HG02852 (cell line): ENCODE results near the gene PCDHGA11.
"Not testable (repeated sequence)": the region's sequence is repeated elsewhere in the genome, so short reads cannot be mapped to it uniquely, and the experiment has no call there.

ENCODE experiments used
- ATAC-seq: cut with Tn5 transposase; IDR thresholded peaks from one replicate; pipeline ENCODE4 v1.9.1; 2021; ENCODE audit warnings: mild to moderate bottlenecking, moderate library complexity; ENCODE audit not compliant: unreplicated experiment

Gene PCDHGA11

GRCh38 chr5:141398608-141399007 is 22.2 kb upstream of the PCDHGA11 start:
- no peak for ATAC-seq

GRCh38 chr5:141399555-141400258 is 21.1 kb upstream of the PCDHGA11 start:
- ATAC-seq: no peak

- ATAC-seq: no peak
Measured at GRCh38 chr5:141402553-141403243, 18.2 kb upstream of the PCDHGA11 start, which contains the start of gene PCDHGA9. PCDHGA9 (plus strand) TSS chr5:141402778; CDS start chr5:141402953, 175 bp downstream.

GRCh38 chr5:141403387-141403786 is 17.5 kb upstream of the PCDHGA11 start:
- ATAC-seq: no peak

GRCh38 chr5:141407790-141408505 is 12.9 kb upstream of the PCDHGA11 start, which contains the start of gene PCDHGB6:
PCDHGB6 (plus strand) TSS chr5:141408021; CDS start chr5:141408203, 182 bp downstream.
- peak; percentile 67 for ATAC-seq

- no peak for ATAC-seq
Measured at GRCh38 chr5:141409598-141410306, 11.1 kb upstream of the PCDHGA11 start.

GRCh38 chr5:141411575-141411974 is 9.3 kb upstream of the PCDHGA11 start:
- ATAC-seq: no peak

- peak; percentile 65 for ATAC-seq
Measured at GRCh38 chr5:141412854-141413539, 7.9 kb upstream of the PCDHGA11 start, which contains the start of gene PCDHGA10. PCDHGA10 (plus strand) TSS chr5:141412987; CDS start chr5:141413176, 189 bp downstream.

- no peak for ATAC-seq
Measured at GRCh38 chr5:141413540-141414069, 7.2 kb upstream of the PCDHGA11 start.

GRCh38 chr5:141414548-141415274 is 6.1 kb upstream of the PCDHGA11 start:
- not testable (repeated sequence) for ATAC-seq

- ATAC-seq: not testable (repeated sequence)
Measured at GRCh38 chr5:141415275-141415618, 5.6 kb upstream of the PCDHGA11 start.

GRCh38 chr5:141417494-141418172 is 3.2 kb upstream of the PCDHGA11 start, which contains the start of gene PCDHGB7:
PCDHGB7 (plus strand) TSS chr5:141417677; CDS start chr5:141417860, 183 bp downstream.
- ATAC-seq: peak; percentile 75

GRCh38 chr5:141419074-141419880 is 1.6 kb upstream of the PCDHGA11 start:
- ATAC-seq: no peak

- ATAC-seq: no peak
Measured at GRCh38 chr5:141421489-141421855, 621 bp downstream of the PCDHGA11 start.

- ATAC-seq: no peak
Measured at GRCh38 chr5:141422742-141423291, 2.0 kb downstream of the PCDHGA11 start.

GRCh38 chr5:141427783-141428426 is 7.1 kb downstream of the PCDHGA11 start:
- ATAC-seq: no peak
